HG02588 (cell line): Measurements from ENCODE around the gene LHFPL6.

ENCODE experiments used
- ATAC-seq: cut with Tn5 transposase; IDR thresholded peaks from one replicate; pipeline ENCODE4 v1.9.1; 2021; ENCODE audit warnings: mild to moderate bottlenecking, moderate library complexity; ENCODE audit not compliant: unreplicated experiment

Gene LHFPL6

GRCh38 chr13:39557285-39557955 lies 45.6 kb downstream of the LHFPL6 start:
- ATAC-seq: no peak

DNA sequence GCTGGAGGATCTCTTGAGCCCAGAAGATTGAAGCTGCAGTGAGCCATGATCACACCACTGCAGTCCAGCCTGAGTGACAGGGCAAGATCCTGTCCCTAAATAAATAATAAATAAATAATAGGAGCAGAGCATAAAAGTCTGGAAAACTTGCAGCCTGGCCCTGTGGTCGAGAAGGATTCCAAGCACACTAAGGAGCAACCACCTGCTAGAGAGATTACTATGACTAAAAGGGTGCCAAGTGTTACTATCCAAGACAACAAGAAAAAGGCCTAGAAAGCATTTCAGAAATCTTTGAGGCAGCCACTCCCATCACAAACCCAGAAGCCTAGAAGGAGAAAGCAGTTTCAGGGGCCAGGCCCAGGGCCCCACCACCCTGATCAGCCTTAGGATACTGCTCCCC lies 46.1 kb downstream of the LHFPL6 start:
- ATAC-seq: no peak

GRCh38 chr13:39554371-39554770 lies 48.6 kb downstream of the LHFPL6 start:
- no peak for ATAC-seq

DNA sequence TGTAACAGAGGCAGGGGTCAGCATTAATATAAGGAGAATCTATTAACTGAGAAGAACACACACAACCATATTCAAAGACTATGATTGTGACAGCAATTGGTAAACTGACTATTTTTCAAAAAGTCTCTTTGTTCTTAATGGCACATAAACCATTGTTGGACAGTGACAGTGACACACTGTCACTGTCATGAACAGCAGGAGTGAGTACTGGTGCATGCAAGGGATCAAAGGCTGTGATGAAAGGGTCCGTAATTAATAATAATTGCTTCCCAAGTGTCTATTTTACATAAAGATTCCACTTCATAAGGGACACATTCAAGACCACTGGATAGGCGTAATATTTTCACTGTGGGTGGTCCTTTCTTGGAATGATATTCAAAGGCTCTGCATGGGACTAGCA lies 50.7 kb downstream of the LHFPL6 start:
- no peak for ATAC-seq

- ATAC-seq: no peak
Measured at GRCh38 chr13:39550931-39551330, 52.1 kb downstream of the LHFPL6 start.

DNA sequence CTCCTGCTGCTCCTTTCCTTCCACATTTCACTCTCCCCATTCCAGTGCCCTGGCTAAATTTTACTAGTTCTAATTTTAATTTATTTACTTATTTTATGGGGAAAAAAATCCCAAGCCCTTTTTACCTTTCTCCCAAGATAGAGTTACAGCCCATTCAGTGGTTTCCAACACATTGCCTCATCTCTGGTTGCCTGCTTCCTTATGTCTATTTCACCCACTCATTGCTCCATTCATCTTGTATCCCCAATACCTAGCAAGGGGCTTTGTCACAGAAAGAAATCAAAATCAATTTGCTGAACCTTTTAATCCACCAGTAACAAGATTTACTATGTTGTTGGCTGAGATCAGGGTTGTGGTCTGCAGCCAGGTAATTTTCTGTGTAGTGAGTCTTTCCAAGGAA lies 55.9 kb downstream of the LHFPL6 start:
- ATAC-seq: no peak

DNA sequence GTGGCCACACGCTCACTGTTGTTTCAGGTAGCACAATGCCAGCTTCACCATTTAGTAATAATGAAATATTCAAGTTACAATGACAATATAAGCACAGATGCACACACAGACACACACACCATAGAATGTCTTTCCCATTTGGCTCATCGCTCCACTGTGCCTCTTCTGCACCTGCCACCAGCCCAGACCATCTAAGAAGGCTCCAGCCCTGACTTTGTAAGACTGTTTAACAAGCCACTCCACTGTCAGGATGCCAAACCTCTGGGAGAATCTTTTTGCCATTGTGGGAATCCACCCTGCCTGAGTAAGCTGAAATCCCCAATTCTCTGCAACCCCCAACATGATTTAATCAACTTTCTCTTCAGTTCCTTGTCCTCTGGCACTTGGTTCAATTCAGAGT lies 60.6 kb downstream of the LHFPL6 start:
- ATAC-seq: no peak

DNA sequence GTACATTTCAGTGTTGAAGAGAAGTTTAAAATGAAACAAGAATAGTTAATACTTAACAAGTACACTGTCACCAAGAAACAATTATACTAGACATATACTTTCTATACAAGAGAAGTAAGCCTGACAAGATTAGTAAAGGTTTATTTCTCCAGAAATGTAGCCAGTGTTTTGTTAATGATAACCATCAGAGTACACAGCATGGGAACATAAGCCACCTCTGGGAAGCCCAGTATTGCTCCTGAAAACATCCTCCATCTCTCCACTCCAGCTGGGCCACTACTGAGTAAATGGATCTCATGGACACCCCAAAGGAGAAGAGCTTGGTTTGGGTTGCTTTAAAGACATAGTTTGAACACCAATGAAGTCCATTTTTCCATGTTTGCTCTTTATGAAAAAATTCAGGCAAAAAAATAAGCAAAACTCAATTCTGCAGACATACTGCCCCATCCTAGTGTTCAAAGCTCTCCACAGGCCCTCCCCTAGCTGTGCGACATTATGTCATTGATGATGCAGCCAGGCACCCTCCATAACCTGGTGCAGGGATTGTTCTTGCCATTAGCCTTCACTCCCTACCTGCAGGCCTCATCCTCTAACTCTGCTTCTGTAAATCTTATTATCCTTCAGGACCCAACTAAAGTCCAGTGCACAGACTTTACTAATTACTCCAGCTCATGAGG lies 61.9 kb downstream of the LHFPL6 start:
- no peak for ATAC-seq

DNA sequence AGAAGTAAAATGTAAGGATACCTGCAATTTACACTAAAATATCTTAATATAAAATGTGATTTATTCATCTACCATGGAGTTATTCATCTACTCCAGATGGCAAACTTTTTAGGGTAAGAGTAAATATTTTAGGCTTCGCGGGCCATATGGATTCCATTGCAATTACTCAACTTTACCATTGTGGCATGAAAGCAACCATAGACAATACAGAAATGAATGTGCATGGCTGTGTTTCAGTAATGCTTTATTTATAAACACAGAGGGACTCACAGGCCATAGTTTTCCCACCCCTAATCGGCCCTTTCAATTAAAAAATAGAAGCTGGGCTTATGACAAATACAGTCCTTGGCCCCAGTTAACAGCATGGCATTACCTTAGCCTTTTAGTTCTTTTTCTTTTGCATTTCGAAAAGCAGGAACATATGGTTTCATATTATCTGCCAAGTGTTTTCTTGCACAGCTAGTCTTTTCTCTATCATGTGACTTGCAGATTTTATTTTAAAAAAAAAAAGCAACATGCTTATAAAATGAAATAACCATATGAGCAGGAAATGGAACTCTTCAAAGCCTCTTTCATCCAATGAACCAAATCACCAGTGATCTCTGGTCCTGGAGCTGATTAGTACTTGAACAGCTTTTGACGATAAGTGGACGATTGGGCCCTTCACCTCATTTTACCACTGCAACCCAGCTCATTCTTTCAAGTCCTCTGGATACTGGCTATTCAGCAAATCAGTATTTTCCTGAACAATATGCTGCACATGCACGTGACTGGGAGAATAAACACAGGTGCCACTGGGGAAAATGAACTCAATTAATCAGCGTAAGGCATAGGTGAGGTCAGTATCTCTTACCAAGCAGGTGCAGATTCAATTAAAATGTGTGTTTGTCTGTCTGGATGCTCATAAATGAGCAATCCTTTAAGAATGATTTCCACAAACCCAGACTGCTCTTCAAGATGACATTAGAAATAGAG lies 63.9 kb downstream of the LHFPL6 start:
- ATAC-seq: no peak

DNA sequence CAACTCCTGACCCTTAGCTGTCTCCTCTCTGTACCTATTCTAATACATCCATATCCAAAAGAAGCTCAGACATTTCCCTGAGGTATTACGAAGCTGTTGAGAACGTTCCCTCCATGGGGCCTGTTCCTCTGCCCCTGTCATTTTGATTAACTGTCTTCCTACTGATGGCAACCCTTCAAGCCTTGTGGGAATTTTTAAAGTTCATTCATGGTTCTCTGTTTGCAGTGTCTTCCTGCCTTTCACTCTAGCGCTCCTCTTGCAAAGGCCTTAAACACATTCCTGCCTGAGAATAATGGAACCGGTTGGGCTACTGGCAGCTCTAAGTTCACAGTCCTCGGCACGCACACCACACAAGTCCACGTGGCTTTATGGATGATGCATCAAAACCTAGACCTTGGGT lies 66.1 kb downstream of the LHFPL6 start:
- no peak for ATAC-seq

DNA sequence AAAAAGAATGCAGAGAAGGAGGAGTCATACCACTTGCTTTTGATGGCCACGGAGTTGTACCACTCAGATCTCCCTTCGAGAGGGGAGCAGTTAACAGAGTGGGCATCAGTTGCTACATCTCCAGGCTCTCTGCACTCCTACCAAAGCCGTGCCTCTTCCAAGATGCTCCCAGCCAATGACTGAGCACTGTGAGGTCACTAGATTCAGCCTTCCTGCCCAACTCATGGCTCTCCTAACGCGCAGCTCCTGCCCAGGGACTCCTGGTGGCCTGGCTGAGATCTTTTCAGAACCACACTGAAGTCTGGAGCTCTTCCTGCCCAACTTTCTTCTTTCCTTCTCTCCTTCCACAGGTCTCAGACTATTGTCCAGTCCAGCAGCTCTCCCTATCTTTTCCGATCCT lies 66.7 kb downstream of the LHFPL6 start:
- ATAC-seq: no peak

DNA sequence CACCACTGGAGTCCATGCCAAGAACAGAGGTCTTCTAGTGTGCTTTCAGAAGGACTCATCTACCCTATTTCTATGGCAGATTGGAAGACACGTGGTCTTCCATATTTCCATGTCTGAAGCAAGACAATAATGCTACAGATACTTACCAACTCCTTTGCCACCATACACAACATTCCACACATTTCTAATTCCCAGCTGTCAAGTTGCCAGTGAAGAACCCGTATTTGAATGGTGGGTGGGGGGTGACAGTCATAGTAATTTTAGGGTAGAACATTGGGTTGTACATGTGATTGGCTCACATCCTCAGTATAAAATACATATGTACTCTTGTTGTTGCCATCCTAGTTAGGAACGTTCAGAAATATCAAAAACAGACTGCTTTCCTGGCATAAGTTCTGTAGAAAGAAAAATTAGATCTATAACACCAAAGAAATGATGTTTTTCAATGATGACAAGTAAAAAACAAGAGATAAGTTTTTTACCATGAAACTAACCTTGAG lies 69.3 kb downstream of the LHFPL6 start:
- no peak for ATAC-seq

DNA sequence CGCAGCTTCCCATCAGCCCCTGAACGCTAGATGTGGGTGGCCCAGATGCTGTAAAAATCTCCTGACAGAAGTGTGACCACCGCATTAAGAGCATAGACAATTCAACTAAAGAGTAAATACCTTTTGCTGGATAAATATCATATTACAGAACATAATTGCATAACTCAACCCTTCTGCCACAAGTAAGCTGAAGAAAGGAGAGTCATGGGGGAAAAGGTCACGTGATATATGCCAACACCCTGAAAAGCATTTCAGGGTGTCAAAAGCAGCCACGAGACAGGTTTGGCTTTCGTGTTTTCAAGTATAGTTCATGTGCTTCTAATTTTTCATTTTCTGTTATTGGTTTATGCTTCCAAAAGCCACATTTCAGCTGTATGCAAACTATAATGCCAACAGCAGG lies 71.3 kb downstream of the LHFPL6 start:
- ATAC-seq: no peak

GRCh38 chr13:39530916-39531315 lies 72.1 kb downstream of the LHFPL6 start:
- ATAC-seq: no peak

DNA sequence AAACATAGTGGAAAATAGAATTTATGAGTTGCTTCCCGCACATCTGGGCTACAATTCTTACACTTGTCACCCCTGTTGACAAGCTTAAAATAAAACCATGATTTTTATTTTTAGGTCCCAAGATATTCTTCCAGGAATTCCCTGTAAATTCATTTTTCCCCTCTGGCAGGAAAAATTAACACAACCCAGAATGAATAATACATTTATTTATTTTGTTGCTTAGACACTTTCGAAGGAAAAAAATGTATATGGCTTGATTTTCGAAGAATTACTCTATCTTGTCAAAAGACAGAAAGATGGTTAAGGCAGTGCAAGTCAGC lies 74.4 kb downstream of the LHFPL6 start:
- ATAC-seq: no peak

DNA sequence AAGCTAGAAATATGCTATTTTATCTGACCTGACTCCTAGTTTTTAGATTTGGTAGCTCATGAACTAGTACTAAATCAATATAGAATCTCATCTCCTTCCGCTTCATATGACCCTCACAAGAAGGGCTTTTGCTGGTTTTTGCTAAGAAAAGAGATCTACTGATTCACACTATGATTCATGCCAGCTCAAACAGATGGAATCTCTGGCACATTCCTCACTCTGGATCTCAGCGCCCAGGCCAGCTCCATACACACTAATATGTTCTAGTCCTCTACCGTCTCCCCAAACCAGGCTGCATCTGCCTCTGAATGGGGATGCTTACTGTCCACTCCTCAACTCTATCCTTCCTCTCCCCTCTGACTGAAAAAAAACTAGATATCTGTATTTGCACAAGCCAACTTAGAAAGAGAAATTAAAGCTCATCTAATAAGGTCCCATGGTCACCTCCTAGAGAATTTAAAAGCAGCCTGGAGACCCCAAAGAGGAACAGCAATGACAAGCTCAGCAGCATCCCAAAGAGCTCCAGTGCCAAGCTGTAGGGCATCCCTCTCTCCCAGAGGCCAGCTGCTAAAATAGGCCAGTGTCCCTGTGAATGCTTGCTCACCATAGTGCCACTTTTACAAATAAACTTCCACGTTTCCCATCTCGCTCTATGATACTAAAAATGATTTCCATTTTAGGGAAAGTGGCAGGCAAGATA lies 74.9 kb downstream of the LHFPL6 start:
- ATAC-seq: no peak

GRCh38 chr13:39527301-39527700 lies 75.7 kb downstream of the LHFPL6 start:
- ATAC-seq: no peak

GRCh38 chr13:39526499-39526898 lies 76.5 kb downstream of the LHFPL6 start:
- ATAC-seq: no peak

DNA sequence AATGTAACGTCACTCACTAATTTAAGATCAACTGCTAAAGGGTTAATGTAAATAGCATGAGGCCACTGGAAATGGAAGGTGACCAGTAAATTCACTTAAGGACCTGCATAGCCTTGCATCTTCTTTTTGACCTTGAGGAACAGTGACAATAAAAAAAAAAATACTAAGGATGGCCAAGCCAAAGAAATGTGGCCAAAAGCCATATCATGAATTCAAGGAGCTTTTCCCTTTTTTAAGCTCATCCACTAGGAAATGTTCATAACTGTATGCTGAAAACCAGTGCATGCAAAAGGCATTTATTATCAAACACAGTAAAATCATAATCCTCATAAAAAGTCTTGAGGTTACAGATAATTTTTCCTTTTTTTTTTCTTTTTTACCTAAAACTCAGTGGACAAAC lies 77.5 kb downstream of the LHFPL6 start:
- ATAC-seq: no peak

DNA sequence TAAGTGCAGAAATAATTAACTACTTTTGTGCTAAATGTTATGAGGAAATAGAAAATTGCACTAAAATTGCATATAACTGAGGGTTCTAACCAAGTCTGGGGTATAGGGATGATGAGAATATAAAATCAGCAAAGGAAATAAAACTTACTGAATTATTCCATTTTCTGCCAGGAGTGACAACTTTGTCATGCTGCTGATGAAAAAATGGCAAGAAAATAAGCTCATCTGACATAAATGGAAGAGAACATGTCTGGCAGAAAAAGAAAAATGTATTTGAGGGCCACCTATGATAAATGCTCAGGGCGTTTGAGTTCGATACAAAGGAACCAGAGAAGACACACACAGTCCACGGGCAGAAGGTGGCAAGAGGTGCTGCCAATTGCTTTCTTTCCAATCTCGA lies 78.2 kb downstream of the LHFPL6 start:
- ATAC-seq: no peak

DNA sequence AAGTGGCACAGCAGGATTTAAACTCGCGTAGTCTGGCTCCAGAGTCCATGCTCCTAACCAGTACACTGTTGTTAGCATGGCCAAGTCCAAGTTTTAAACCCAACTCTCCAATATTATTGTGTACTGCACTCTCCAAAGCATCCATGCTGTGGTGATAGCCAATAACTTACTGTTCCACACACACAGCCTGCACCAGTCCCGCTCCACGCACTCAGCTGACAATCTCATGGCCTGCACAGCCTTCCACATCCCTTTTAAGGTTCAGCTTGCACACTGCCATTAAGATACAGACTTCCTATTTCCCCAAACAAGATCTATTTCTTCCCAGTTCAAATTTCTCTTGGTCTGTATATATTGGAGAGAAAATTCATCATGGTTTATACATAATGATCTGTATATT lies 80.7 kb downstream of the LHFPL6 start:
- ATAC-seq: no peak
